NCI-H526 treated with DMSO at 0.1 percent for 48 hours (cell line): ENCODE measurements around the gene SLC19A2.
A peak's percentile ranks its signal among the peaks of the same experiment; 100 is the strongest.
"Not testable (repeated sequence)": the region's sequence is repeated elsewhere in the genome, so short reads cannot be mapped to it uniquely, and the experiment has no call there.

Source experiments
- DNase-seq: peaks from one replicate; lab custom pipeline; 2025; lab: John Stamatoyannopoulos, UW

The SLC19A2 gene, protein sequence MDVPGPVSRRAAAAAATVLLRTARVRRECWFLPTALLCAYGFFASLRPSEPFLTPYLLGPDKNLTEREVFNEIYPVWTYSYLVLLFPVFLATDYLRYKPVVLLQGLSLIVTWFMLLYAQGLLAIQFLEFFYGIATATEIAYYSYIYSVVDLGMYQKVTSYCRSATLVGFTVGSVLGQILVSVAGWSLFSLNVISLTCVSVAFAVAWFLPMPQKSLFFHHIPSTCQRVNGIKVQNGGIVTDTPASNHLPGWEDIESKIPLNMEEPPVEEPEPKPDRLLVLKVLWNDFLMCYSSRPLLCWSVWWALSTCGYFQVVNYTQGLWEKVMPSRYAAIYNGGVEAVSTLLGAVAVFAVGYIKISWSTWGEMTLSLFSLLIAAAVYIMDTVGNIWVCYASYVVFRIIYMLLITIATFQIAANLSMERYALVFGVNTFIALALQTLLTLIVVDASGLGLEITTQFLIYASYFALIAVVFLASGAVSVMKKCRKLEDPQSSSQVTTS

DNA sequence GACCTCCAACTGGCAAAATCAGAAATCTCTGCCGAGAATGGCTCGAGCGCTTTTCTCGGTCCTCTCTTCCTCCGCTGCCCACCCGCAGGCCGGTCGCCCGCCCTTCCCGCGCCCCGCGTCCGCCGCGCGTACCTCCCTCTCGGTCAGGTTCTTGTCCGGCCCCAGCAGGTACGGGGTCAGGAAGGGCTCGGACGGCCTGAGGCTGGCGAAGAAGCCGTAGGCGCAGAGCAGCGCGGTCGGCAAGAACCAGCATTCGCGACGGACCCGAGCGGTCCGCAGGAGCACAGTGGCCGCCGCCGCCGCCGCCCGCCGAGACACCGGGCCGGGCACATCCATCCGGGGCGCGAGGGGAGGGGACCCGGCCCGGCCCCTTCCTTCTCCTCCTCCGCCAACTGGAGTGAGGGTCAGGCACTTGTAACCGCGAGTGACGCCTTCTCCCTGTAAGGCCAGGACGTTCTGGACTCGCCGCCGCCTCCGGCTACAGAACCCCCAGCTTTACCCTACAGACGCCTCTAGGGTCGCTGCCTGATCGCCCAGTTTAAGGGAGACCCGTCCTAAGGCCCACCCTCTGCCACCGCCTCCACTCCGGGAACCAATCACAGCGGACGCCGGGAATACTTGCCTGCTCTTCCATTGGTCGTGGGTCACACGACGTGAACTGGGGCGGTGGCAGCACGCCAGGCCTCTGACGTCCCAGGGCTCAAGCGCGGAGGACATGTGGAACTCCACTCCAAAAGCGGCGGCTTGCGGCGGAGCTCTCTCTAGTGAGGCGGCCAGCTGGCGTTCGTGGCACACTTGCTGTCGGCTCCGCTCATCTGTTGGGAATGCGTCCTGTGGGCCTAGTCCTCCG lies at the start of gene SLC19A2:
Gene SLC19A2, minus strand, starts transcription at position 514 of the 850 bp plus-strand sequence. Its CDS starts 178 bp downstream, at position 336.
- peak; percentile 100 for DNase-seq

DNA sequence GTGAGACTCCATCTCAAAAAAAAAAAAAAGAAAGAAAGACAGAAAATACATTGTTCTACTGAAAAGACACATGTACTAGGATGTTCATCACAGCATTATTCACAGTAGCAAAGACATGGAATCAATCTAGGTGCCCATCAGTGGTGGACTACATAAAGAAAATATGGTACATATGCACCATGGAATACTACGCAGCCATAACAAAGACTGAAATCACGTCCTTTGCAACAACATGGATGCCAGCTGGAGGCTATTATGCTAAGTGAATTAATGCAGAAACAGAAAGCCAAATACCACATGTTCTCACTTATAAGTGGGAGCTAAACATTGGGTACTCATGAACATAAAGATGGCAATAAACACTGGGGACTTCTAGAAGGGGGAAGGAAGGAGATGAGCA lies 48.9 kb upstream of the SLC19A2 start:
- DNase-seq = no peak

DNA sequence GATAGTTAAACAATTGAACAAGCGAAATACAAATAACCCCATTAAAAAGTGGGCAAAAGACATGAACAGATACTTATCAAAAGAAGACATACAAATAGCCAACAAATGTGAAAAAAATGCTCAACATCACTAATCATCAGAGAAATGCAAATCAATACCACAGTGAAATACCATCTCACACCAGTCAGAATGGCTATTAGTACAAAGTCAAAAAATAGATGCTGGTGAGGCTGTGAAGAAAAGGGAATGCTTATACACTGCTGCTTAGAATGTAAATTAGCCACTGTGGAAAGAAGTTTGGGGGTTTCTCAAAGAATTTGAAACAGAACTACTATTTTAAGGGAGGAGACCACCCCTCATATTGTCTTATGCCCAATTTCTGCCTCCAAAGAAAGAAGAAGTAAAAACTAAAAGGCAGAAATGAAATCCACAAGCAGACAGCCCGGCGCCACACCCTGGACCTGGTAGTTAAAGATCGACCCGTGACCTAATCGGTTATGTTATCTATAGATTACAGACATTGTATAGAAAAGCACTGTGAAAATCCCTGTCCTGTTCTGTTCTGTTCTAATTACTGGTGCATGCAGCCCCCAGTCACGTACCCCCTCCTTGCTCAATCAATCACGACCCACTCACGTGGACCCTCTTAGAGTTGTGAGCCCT lies 47.9 kb upstream of the SLC19A2 start:
- DNase-seq = not testable (repeated sequence)

DNA sequence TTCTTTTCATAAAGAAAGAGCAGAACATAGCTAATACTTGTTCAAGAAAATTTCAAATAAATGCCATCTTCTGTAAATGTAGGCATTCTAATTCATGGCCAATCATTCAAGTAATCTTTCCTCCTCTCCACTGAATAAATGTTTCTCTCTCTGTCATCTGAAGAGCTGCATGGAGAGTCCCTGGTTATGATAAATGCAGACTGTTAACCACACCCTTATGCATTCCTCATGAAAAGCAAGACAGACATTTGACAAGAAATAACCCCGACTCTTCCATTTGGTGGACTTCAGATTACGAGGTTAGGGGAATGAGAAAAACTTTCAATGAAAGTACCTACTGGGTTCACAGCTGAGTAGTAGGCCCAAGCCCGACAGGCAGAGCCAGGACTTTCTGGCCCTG lies 44.7 kb upstream of the SLC19A2 start:
- DNase-seq = no peak

DNA sequence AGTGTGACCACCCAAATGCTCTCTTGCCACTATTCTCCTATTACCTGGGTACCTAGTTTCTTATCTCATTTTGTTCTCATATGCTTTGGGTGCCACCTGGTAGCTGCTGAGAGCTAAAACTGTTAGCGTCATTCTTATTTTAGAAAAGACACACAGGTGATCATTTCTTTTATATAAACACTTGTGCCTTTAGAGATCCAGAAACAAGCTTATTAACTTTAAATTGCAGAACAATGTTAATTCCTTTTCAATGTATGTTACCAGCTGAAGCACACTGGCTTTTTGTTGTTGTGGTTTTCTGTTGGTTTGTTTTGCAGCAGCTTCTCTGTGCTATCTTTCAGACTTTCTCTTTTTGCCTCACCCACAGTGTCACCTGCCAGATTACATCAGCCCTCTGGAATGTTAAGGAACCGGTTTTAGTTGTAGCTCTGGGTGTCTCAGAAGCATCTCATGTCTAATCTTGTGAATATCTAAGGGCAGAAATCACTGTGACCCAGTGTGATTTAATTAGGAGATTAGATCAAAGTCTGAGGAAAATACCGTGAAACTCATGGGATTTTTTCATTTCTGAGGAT lies 43.4 kb upstream of the SLC19A2 start:
- peak; percentile 34 for DNase-seq

DNA sequence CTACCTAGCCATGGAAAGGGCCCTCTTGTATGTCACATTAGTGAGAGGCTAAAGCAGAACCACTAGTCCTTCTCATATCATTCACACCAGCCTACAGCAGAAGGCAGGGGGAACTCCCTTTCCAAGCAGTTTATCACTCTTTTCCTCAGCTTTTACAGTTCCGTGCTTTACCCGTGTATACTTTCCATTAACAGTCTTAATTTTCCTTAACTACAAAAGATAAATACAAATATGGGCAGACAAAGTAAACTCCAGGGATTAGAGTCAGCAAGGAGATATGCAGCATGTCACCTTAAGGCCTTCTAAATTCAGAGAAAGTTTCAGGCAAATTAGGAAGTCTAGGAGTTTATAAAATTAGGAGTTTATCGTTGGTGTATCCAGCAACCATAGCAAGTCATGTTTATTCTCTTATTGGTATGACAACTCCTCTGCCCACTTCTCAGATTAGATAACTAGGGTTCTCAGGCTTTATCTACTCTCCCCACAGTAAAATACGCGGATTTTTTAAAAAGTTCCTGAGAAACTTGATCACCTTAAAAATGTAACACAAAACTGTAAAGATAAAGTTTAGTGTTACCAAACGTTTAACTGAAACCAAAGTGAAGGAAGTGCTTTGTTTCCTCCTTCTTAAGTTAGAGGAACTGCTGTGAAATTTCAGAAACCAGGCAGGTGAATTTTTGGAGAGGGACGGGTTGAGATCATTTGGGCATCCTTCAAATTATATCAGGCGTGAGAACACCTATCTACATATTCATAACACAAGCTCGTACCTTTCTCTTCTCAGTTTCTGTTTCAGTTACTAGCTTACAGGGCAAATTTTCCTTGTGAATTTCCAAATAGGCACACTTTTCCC lies 42.7 kb upstream of the SLC19A2 start:
- DNase-seq = no peak

DNA sequence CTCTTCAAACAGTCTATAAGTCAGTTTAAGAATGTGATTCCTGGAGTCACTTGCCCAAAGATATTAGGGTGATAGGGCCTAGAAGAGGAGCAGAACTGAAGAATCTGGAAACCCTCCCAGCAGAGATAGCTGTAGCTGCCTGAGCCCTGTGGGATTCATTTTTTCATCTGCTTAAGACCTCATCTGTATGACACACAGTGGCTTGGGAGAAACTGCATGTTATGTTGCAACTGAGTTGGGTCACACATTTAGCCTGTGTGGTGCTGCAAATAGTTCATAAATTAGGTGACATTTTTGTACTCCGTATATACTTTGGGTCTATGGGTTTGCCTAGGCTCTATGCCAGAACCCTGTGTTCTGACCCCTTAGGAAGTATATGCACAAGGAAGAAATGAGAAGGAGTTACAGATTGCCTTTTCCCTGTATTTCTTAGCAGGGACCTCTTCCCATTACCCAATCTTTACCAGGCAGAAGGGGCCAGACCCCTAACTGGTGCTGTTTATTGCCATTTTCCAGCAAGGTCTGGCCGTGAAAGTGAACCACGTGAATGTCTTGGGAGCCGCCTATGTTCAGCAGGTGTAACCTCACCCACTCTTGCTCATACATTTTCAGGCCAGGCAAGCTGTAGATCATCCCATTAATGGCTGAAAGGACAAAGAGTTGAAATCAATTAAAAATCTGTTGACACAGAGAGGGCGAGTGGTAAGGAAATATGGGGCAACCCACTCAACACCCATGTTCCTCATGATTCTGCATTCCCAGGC lies 41.9 kb upstream of the SLC19A2 start:
- DNase-seq = no peak

DNA sequence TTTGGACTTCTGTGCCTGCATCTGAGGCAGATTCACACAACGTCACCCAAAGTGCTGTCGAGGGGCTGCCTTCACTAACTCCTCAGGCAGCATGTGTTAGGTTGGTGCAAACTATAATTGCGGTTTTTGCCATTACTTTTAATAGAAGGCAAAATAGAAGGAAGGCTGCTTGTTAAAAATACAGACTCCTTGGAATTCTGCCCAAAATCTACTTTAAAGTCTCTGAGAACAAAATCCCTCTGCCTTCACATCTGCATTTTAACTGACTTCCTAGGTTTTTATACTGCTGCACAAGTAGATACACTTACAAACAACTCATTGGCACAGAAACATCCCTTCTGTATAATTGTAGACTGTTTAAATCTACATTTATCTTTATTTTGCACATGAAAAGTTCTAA lies 41.3 kb upstream of the SLC19A2 start:
- DNase-seq = no peak

DNA sequence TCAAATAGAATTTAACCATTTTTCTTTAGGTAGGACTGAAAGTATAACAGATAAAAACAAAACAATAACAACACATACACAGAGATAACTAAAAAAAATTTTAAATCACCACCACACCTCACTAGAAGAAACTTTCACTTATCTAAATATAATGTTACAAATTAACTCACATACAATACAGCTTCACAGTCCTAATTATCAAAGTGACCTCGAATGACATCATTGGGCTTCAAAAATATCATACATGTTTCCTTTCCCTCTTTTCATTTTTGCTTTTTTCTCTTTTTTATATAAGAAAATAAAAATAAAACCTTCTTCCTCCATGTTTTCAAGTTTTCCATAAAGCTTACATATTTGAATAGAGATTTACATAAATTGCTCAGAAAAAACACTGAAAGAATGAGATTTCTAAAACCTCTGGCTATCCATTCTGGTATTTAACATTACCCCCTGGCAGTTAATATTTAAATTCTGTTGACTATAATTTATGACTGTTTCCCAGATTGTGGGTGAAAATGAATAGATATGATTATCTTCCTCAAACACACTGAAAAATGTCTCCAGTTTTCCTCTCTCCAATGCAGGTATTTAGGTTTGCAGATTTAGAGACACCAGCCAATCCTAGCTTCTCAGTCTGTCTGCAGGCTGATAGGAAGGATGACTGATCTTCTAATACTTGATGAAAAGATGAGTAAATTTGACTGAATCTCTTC lies 40.5 kb upstream of the SLC19A2 start:
- no peak for DNase-seq

DNA sequence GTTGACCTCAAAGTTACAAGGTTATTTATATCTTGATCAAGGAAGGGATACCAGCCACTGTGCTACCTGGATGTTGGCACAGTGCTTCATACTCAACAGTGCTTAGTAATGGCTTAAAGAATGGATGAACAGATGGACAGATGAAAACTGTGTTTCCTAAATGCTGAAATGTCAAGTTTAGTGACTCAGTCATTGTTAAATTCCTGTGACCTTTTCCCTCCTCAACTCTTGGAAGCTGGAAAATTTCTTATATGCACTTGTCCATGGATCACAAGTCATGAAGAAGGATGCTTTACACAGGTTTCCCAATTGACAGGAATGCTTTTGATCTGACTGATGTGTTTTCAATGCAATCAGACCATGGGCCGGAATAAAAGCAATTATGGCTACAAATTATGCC lies 39.6 kb upstream of the SLC19A2 start:
- DNase-seq = no peak

DNA sequence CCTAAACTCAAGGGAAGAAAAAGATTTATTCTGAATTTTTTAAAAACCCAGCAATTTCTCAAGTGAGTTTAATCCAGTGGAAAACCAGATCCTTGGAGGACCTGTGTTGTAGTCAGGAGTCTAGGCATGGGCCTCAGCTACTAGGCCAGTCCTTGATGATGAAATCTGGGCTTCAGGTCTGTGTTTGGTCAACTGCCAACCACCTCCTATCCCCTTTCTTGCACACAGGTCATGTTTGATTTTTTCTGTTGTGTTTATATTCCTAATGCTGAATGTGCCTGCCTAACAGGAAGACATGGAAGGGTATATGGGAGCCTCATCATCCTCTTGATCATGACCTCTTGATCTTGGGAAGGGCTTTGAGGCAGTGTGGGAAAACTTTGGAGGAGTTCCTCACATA lies 38.2 kb upstream of the SLC19A2 start:
- DNase-seq = no peak

DNA sequence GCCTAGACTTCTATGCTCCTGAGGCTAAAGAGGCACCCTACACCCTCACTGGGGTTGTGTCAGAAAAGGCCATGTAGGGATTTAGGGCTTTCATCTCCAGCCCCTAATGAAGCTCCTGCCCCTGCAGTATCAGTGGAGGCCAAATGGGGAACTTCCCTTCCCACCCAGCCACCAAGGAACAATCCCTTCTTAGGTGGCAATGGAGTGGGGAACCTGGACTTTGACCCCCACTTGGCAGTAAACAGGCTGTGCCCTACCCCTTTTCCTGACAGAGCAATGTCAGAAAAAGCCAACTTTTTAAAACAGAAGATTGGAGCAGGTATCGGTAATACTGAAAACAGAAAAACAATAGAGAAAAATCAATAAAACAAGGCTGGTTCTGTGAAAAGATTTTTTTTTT lies 35.5 kb upstream of the SLC19A2 start:
- no peak for DNase-seq

DNA sequence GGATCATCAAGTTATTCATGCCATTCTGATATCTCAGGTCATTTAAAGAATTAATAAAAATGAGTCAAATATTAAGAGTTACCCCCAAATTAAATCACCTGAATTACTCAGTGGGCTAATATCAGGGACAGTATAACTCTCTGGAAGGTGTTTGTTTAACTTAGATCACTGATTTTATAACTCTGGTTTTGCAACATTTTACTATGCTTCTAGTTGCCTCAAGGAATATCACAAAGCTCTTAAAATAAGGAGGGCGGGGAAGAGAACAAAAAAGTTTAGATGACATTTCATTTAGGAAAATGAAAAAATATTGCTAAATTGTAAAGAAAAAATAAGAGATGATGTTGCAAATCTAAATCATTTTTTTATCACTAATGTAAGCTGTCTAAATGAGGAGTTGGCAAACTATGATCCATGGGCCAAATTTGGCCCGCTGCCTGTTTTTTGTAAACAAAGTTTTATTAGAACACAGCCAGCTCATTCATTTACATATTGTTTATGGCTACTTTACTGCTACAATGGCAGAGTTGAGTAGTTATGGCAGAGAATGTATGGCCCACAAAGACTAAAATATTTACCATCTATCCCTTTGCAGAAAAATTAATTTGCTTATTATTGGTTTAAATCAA lies 31.9 kb upstream of the SLC19A2 start:
- DNase-seq = no peak

DNA sequence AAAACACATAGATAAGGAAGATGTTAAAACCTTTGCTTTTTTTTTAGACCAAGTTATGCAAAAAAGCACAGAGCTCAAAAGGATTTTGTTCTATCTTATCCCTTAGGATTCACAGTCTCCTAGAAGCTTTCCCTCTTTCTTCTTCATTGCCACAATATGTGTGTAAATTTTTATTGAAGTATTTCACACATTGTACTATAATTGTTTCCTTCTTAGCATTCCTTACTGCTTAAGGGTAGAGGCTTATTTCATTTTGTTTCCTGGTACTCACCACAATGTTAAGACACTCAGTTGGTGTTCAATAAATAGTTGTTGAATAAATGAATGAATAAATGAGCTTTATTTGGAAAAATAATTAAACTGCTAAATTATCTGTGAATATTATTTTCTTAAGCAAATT lies 29.9 kb upstream of the SLC19A2 start:
- no peak for DNase-seq

DNA sequence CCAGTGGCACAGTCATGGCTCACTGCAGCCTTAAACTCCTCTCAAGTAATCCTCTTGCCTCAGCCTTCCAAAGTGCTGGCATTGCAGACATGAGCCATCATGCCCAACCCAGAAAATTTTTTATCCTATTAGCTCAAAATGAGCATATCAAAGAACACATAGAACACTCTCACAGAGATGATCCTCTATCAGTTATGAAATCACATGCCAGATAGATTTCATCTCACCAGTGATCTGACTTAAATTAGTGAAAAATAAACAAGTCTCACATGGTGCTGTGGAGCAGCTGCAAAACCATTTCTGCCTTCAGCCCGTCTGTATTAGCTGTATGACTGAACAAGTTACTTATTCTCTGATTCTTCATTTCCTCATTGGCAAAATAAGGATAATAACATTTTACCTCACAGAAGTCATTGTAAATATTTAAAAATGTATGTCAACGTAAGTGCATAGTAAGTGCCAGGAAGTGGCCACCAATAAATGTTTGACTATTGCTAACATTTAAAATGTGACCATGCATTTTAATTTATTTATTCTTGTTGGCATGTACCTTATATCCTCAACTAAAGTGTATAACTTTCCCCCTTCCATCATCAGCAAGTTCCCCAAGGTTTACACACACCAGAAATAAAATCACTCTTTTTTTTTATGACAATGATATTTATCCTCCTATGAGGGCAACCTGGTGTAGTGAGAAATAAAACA lies 29.0 kb upstream of the SLC19A2 start:
- DNase-seq = no peak

DNA sequence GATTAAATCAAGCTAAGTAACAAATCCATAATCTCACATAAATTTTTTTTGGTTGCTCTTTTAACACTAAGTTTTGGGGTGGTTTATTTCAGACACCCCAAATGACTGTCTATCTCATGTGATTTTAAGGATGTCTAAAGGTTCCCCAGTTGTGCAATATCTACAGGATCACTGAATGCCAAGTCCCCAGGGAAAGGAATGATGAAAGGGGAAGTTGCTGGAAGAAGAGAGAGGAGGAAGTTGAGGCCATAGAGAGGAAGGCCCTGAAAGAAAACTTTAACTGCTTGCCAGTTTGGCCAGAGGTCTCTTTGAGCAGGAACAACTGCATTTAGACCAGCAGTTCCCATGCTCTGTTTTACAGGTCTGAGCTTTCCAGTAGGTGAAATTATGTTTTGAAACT lies 27.5 kb upstream of the SLC19A2 start:
- no peak for DNase-seq

DNA sequence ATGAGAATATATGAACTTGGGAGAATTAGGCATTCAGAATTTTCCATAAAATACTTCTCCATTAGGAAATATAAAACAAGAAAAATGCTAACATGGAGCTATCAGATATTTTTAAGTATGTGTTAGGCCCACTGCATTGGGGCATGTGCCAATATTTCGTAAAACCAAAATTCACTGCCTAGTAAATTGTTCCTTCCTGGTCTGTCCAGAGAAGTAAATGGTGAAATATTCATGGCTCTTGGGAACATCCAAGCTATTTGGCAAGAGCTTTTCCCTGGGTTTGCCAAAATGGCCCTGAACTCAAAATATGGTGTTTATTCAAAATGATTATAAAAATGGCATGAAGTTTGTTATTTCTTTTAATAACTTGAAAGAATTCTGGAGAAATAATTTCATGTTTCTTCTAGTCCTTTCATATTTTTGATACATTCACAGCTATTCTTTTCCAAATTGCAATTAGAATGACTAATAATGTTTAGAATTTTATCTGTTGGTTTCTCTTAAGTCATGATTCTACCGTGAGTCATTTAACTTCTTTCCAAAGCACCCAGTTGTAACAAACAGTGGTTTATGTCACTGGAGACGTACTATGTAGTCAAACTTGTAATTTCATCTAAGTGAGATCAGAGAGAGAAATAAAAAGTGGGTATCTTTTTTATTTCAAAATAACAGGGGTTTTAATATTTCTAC lies 25.7 kb upstream of the SLC19A2 start:
- DNase-seq = no peak

DNA sequence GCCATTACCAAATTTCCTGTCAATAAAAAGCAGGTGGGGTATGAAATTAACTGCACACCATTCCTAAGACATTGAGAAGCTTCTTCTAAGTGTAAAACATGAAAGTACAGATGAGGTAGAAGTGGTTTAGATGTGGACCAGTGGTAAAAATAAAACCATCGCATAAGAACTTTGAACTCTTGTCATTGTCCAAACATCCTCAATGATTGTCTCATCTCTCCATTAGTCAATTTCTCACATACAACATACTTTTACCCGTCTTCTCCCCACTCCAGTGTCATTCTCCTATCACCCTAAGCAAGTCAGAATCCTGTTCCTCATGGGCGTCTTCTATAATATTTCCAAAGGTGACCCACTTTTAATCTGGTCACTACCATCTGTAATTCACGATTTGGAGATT lies 24.3 kb upstream of the SLC19A2 start:
- no peak for DNase-seq
